ENCODE measurements around the gene NSL1. TPM values are rescaled to one million over a fixed set of nuclear protein-coding genes. Genes with fewer than 3 reads are reported as not detected.
"Not testable (repeated sequence)": the region's sequence is repeated elsewhere in the genome, so short reads cannot be mapped to it uniquely, and the experiment has no call there.

NSL1 gene
- total RNA-seq, 2 donors from 2014 or later = 27.8 to 33.8 TPM

- ATAC-seq; DNase-seq (ENCODE audit: low spot score in 2 of 2); H3K27ac Mint-ChIP-seq: not testable (repeated sequence)
- Mint-ChIP-seq H3K9me3 (peaks cover 16 to 25% of the 10 kb centered on the region in 2 donors), H3K36me3 (peaks cover 34 to 46% of the 10 kb centered on the region in 2 donors)
These were observed 26.8 kb downstream of the NSL1 start for GRCh38 chr1:212764718-212765281.

GRCh38 chr1:212762839-212763238 is 28.7 kb downstream of the NSL1 start:
- DNase-seq (ENCODE audit: low spot score in 2 of 2) (no peak), ATAC-seq (no peak)
- Mint-ChIP-seq H3K36me3 (peaks cover 19 to 34% of the 10 kb centered on the region in 2 donors), H3K9me3 (peaks cover 9 to 15% of the 10 kb centered on the region in 2 donors), H3K27ac (peak overlapping the region in 1 of 2 donors; percentile 27)

GRCh38 chr1:212762234-212762633 is 29.3 kb downstream of the NSL1 start:
- ATAC-seq (no peak), DNase-seq (ENCODE audit: low spot score in 2 of 2) (no peak)
- Mint-ChIP-seq H3K36me3 (peaks cover 13 to 27% of the 10 kb centered on the region in 2 donors), H3K9me3 (peaks cover 6 to 11% of the 10 kb centered on the region in 2 donors), H3K27ac (no peak overlapping the region)

- Mint-ChIP-seq H3K9me3 (no peaks in the 10 kb centered on the region), H3K27ac (peak overlapping the region in 1 of 2 donors; percentile 23), H3K36me3 (peaks cover 0 to 13% of the 10 kb centered on the region in 2 donors)
- peak; percentile 67 to 87 for ATAC-seq
- DNase-seq (ENCODE audit: low spot score in 2 of 2) = peak in 1 of 2 donors; percentile 69
These were observed 31.3 kb downstream of the NSL1 start for GRCh38 chr1:212760126-212760823.

GRCh38 chr1:212759683-212760082 is 31.9 kb downstream of the NSL1 start:
- Mint-ChIP-seq H3K27ac (no peak overlapping the region), H3K36me3 (peaks cover 0 to 8% of the 10 kb centered on the region in 2 donors)
- ATAC-seq = peak; percentile 7 to 13

GRCh38 chr1:212754680-212755079 is 36.9 kb downstream of the NSL1 start:
- ATAC-seq = no peak
- H3K27ac Mint-ChIP-seq = no peak overlapping the region

More at GRCh38 chr1:212759683-212760082, 31.9 kb downstream of the NSL1 start:
- H3K9me3 Mint-ChIP-seq = no peaks in the 10 kb centered on the region
- no peak for DNase-seq (ENCODE audit: low spot score in 2 of 2)

GRCh38 chr1:212754193-212754592 is 37.4 kb downstream of the NSL1 start:
- no peak for DNase-seq (ENCODE audit: low spot score in 2 of 2)
- no peak for ATAC-seq
- peak overlapping the region in 1 of 2 donors; percentile 4 for H3K27ac Mint-ChIP-seq
- no peaks in the 10 kb centered on the region for H3K36me3 Mint-ChIP-seq
- H3K9me3 Mint-ChIP-seq = no peaks in the 10 kb centered on the region

More at GRCh38 chr1:212754680-212755079, 36.9 kb downstream of the NSL1 start:
- DNase-seq (ENCODE audit: low spot score in 2 of 2) = no peak
- H3K36me3 Mint-ChIP-seq = no peaks in the 10 kb centered on the region
- H3K9me3 Mint-ChIP-seq = no peaks in the 10 kb centered on the region

- DNase-seq (ENCODE audit: low spot score in 2 of 2) = no peak
- no peak for ATAC-seq
- H3K36me3 Mint-ChIP-seq = no peaks in the 10 kb centered on the region
- peak overlapping the region in 1 of 2 donors; percentile 4 for H3K27ac Mint-ChIP-seq
- H3K9me3 Mint-ChIP-seq = no peaks in the 10 kb centered on the region
These were observed 37.8 kb downstream of the NSL1 start for GRCh38 chr1:212753749-212754148.

- Mint-ChIP-seq H3K9me3 (no peaks in the 10 kb centered on the region), H3K36me3 (no peaks in the 10 kb centered on the region), H3K27ac (no peak overlapping the region)
- DNase-seq (ENCODE audit: low spot score in 2 of 2) = no peak
- ATAC-seq = peak; percentile 51 to 65
These were observed 38.6 kb downstream of the NSL1 start for GRCh38 chr1:212752934-212753497.

- ATAC-seq (peak; percentile 50 to 73), DNase-seq (ENCODE audit: low spot score in 2 of 2) (no peak)
- Mint-ChIP-seq H3K27ac (no peak overlapping the region), H3K36me3 (no peaks in the 10 kb centered on the region), H3K9me3 (no peaks in the 10 kb centered on the region)
These were observed 39.2 kb downstream of the NSL1 start for GRCh38 chr1:212752252-212752933.

- Mint-ChIP-seq H3K27ac (peak overlapping the region; percentile 33 to 70), H3K9me3 (no peaks in the 10 kb centered on the region), H3K36me3 (peaks cover 0 to 6% of the 10 kb centered on the region in 2 donors)
- DNase-seq (ENCODE audit: low spot score in 2 of 2) (no peak), ATAC-seq (peak; percentile 29 to 71)
These were observed 41.6 kb downstream of the NSL1 start for GRCh38 chr1:212749821-212750535.

GRCh38 chr1:212746546-212746945 is 45.0 kb downstream of the NSL1 start:
- Mint-ChIP-seq H3K27ac (no peak overlapping the region), H3K36me3 (peaks cover 4 to 21% of the 10 kb centered on the region in 2 donors), H3K9me3 (peaks cover 0 to 13% of the 10 kb centered on the region in 2 donors)
- DNase-seq (ENCODE audit: low spot score in 2 of 2) (no peak), ATAC-seq (peak in 1 of 2 donors; percentile 32)

- Mint-ChIP-seq H3K27ac (no peak overlapping the region), H3K9me3 (peaks cover 0 to 18% of the 10 kb centered on the region in 2 donors), H3K36me3 (peaks cover 7 to 28% of the 10 kb centered on the region in 2 donors)
- DNase-seq (ENCODE audit: low spot score in 2 of 2) (no peak), ATAC-seq (peak in 1 of 2 donors; percentile 39)
These were observed 46.3 kb downstream of the NSL1 start for GRCh38 chr1:212745303-212745702.

- DNase-seq (ENCODE audit: low spot score in 2 of 2) = no peak
- ATAC-seq = no peak
- Mint-ChIP-seq H3K36me3 (peaks cover 7 to 28% of the 10 kb centered on the region in 2 donors), H3K27ac (peak overlapping the region in 1 of 2 donors; percentile 27), H3K9me3 (peaks cover 0 to 18% of the 10 kb centered on the region in 2 donors)
These were observed 47.6 kb downstream of the NSL1 start for GRCh38 chr1:212743901-212744475.

GRCh38 chr1:212738330-212738729 is 53.2 kb downstream of the NSL1 start:
- Mint-ChIP-seq H3K27ac (peak overlapping the region in 1 of 2 donors; percentile 95), H3K36me3 (peaks cover 13 to 32% of the 10 kb centered on the region in 2 donors), H3K9me3 (peaks cover 0 to 11% of the 10 kb centered on the region in 2 donors)
- ATAC-seq (peak in 1 of 2 donors; percentile 73), DNase-seq (ENCODE audit: low spot score in 2 of 2) (no peak)

- H3K9me3 Mint-ChIP-seq = peaks cover 0 to 11% of the 10 kb centered on the region in 2 donors
- ATAC-seq (no peak), DNase-seq (ENCODE audit: low spot score in 2 of 2) (no peak)
- H3K27ac Mint-ChIP-seq = no peak overlapping the region
- H3K36me3 Mint-ChIP-seq = peaks cover 13 to 35% of the 10 kb centered on the region in 2 donors
These were observed 54.0 kb downstream of the NSL1 start for GRCh38 chr1:212737559-212737958.
